Measurements from ENCODE around the gene NBAS. TPM values are rescaled to one million over a fixed set of nuclear protein-coding genes. Genes with fewer than 3 reads are reported as not detected.
"Not testable (repeated sequence)": the region's sequence is repeated elsewhere in the genome, so short reads cannot be mapped to it uniquely, and the experiment has no call there.

NBAS gene
- total and polyA plus RNA-seq, 2 donors (not counting 1 experiment from before 2014, with no cell fraction given): 27.0 to 124 TPM

- Histone ChIP-seq H3K36me3 (ENCODE audit: control insufficient read depth, insufficient read depth, low read length) (no peaks in the 10 kb centered on the region), H3K27me3 (ENCODE audit: control insufficient read depth, insufficient read depth, low read length) (no peaks in the 10 kb centered on the region)
Measured at GRCh38 chr2:15253835-15254286, 307.3 kb downstream of the NBAS start.

GRCh38 chr2:15253247-15253646 is 307.9 kb downstream of the NBAS start:
- Histone ChIP-seq H2AFZ (ENCODE audit: low read length) (no peak overlapping the region), H3K79me2 (ENCODE audit: control insufficient read depth, insufficient read depth, low read length) (no peaks in the 10 kb centered on the region), H3K4me1 (ENCODE audit: control insufficient read depth, extremely low read depth, insufficient read depth, low read length) (no peaks in the 10 kb centered on the region), H3K36me3 (ENCODE audit: control insufficient read depth, insufficient read depth, low read length) (no peaks in the 10 kb centered on the region), H3K4me3 (replicated peaks in 1 of 4; ENCODE audit: control extremely low read depth in 1 of 4, insufficient read depth in 1 of 4, low read depth in 3 of 4, low read length in 4 of 4) (no peak overlapping the region), H3K9ac (ENCODE audit: insufficient read depth, low read length) (no peak overlapping the region), H3K9me3 (ENCODE audit: control insufficient read depth, insufficient read depth, low read depth, low read length) (no peaks in the 10 kb centered on the region), H4K20me1 (ENCODE audit: control insufficient read depth, extremely low read depth, insufficient read depth, low read length) (no peaks in the 10 kb centered on the region), H3K27me3 (ENCODE audit: control insufficient read depth, insufficient read depth, low read length) (no peaks in the 10 kb centered on the region), H3K27ac (ENCODE audit: insufficient read depth, low read length) (no peak overlapping the region), H3K4me2 (ENCODE audit: extremely low read depth, insufficient read depth, low read length) (no peak overlapping the region)
- TF ChIP-seq EZH2 (IDR thresholded peaks at IDR 0.05; ENCODE audit: low read length, missing control alignments) (no peak), CTCF (conservative IDR thresholded peaks at IDR 0.05 in 1 of 2, IDR thresholded peaks at IDR 0.05 in 1 of 2; ENCODE audit: low read depth in 1 of 2, low read length in 2 of 2) (no peak)
- DNase-seq (ENCODE audit: low read depth in 2 of 2): no peak

More at GRCh38 chr2:15253835-15254286, 307.3 kb downstream of the NBAS start:
- Histone ChIP-seq H3K9ac (ENCODE audit: insufficient read depth, low read length) (no peak overlapping the region), H3K27ac (ENCODE audit: insufficient read depth, low read length) (no peak overlapping the region), H2AFZ (ENCODE audit: low read length) (no peak overlapping the region), H3K4me3 (replicated peaks in 1 of 4; ENCODE audit: control extremely low read depth in 1 of 4, insufficient read depth in 1 of 4, low read depth in 3 of 4, low read length in 4 of 4) (no peak overlapping the region), H3K4me1 (ENCODE audit: control insufficient read depth, extremely low read depth, insufficient read depth, low read length) (no peaks in the 10 kb centered on the region), H3K79me2 (ENCODE audit: control insufficient read depth, insufficient read depth, low read length) (no peaks in the 10 kb centered on the region), H4K20me1 (ENCODE audit: control insufficient read depth, extremely low read depth, insufficient read depth, low read length) (no peaks in the 10 kb centered on the region), H3K9me3 (ENCODE audit: control insufficient read depth, insufficient read depth, low read depth, low read length) (no peaks in the 10 kb centered on the region), H3K4me2 (ENCODE audit: extremely low read depth, insufficient read depth, low read length) (no peak overlapping the region)
- TF ChIP-seq EZH2 (IDR thresholded peaks at IDR 0.05; ENCODE audit: low read length, missing control alignments): no peak
- no peak for TF ChIP-seq CTCF (conservative IDR thresholded peaks at IDR 0.05 in 1 of 2, IDR thresholded peaks at IDR 0.05 in 1 of 2; ENCODE audit: low read depth in 1 of 2, low read length in 2 of 2)
- no peak for DNase-seq (ENCODE audit: low read depth in 2 of 2)

- DNase-seq (ENCODE audit: low read depth in 2 of 2): no peak
- no peaks in the 10 kb centered on the region for H3K27me3 ChIP-seq (ENCODE audit: control insufficient read depth, insufficient read depth, low read length)
- H3K27ac ChIP-seq (ENCODE audit: insufficient read depth, low read length): no peak overlapping the region
- TF ChIP-seq CTCF (conservative IDR thresholded peaks at IDR 0.05 in 1 of 2, IDR thresholded peaks at IDR 0.05 in 1 of 2; ENCODE audit: low read depth in 1 of 2, low read length in 2 of 2) (no peak), EZH2 (IDR thresholded peaks at IDR 0.05; ENCODE audit: low read length, missing control alignments) (no peak)
- no peak overlapping the region for H2AFZ ChIP-seq (ENCODE audit: low read length)
- no peaks in the 10 kb centered on the region for H3K4me1 ChIP-seq (ENCODE audit: control insufficient read depth, extremely low read depth, insufficient read depth, low read length)
- no peak overlapping the region for H3K4me2 ChIP-seq (ENCODE audit: extremely low read depth, insufficient read depth, low read length)
- no peak overlapping the region for H3K9ac ChIP-seq (ENCODE audit: insufficient read depth, low read length)
- H4K20me1 ChIP-seq (ENCODE audit: control insufficient read depth, extremely low read depth, insufficient read depth, low read length): no peaks in the 10 kb centered on the region
- H3K4me3 ChIP-seq (replicated peaks in 1 of 4; ENCODE audit: control extremely low read depth in 1 of 4, insufficient read depth in 1 of 4, low read depth in 3 of 4, low read length in 4 of 4): no peak overlapping the region
- H3K9me3 ChIP-seq (ENCODE audit: control insufficient read depth, insufficient read depth, low read depth, low read length): no peaks in the 10 kb centered on the region
- no peaks in the 10 kb centered on the region for H3K79me2 ChIP-seq (ENCODE audit: control insufficient read depth, insufficient read depth, low read length)
- H3K36me3 ChIP-seq (ENCODE audit: control insufficient read depth, insufficient read depth, low read length): no peaks in the 10 kb centered on the region
Measured at GRCh38 chr2:15251753-15252152, 309.4 kb downstream of the NBAS start.

GRCh38 chr2:15250946-15251345 is 310.2 kb downstream of the NBAS start:
- H3K4me1 ChIP-seq (ENCODE audit: control insufficient read depth, extremely low read depth, insufficient read depth, low read length); H4K20me1 ChIP-seq (ENCODE audit: control insufficient read depth, extremely low read depth, insufficient read depth, low read length); H3K79me2 ChIP-seq (ENCODE audit: control insufficient read depth, insufficient read depth, low read length): not testable (repeated sequence)

More at GRCh38 chr2:15250946-15251345, 310.2 kb downstream of the NBAS start:
- H2AFZ ChIP-seq (ENCODE audit: low read length); DNase-seq (ENCODE audit: low read depth in 2 of 2); H3K9ac ChIP-seq (ENCODE audit: insufficient read depth, low read length); H3K27ac ChIP-seq (ENCODE audit: insufficient read depth, low read length); H3K4me2 ChIP-seq (ENCODE audit: extremely low read depth, insufficient read depth, low read length); H3K9me3 ChIP-seq (ENCODE audit: control insufficient read depth, insufficient read depth, low read depth, low read length); H3K27me3 ChIP-seq (ENCODE audit: control insufficient read depth, insufficient read depth, low read length); H3K4me3 ChIP-seq (replicated peaks in 1 of 4; ENCODE audit: control extremely low read depth in 1 of 4, insufficient read depth in 1 of 4, low read depth in 3 of 4, low read length in 4 of 4); H3K36me3 ChIP-seq (ENCODE audit: control insufficient read depth, insufficient read depth, low read length): not testable (repeated sequence)
